SK-N-SH (cell line): Measurements from ENCODE around the gene MLANA. TPM values are rescaled to one million over a fixed set of nuclear protein-coding genes. Genes with fewer than 3 reads are reported as not detected.
"Not testable (repeated sequence)": the region's sequence is repeated elsewhere in the genome, so short reads cannot be mapped to it uniquely, and the experiment has no call there.

Experiments
- CTCF ChIA-PET: fragments of 300-600, 350-600 bp; formaldehyde crosslinking; extraction: SDS; loops from one replicate; lab custom pipeline; 2021; lab: Yijun Ruan, JAX
- POLR2A ChIA-PET: fragments of 350-600 bp; sonication (Branson Sonifier 250); formaldehyde crosslinking; extraction: SDS; loops from one replicate; lab custom pipeline; 2020; ENCODE audit warnings: antibody characterized with exemption, inconsistent platforms; lab: Yijun Ruan, JAX
- DNase-seq: peaks from one replicate; pipeline ENCODE4 v3.0.0; 2012
- H2AFZ ChIP-seq: fragments of 200-600 bp; sonication (generic); 2 replicates; pipeline ENCODE4 v1.8.1; 2016; ENCODE audit warnings: antibody characterized with exemption, mild to moderate bottlenecking, low read depth
- H3F3A ChIP-seq: fragments of 200-600 bp; sonication (generic); replicated peaks from 2 replicates; pipeline ENCODE3; 2016; ENCODE audit warnings: antibody characterized with exemption, mild to moderate bottlenecking; ENCODE audit not compliant: insufficient read depth
- H3K27ac ChIP-seq, 2 experiments: fragments of 200-500 bp in 1 of 2; fragments of 200-600 bp in 1 of 2; sonication (Bioruptor generic) in 1 of 2; sonication (generic), shearing (Covaris generic) in 1 of 2; 2 replicates each; pipeline versions ENCODE4 v1.5.1 to v1.6.1; 2014 to 2016; ENCODE audit warnings: low read depth in 2 of 2, inconsistent platforms in 1 of 2, low read length in 1 of 2, mild to moderate bottlenecking in 1 of 2, mixed read lengths in 1 of 2
- H3K27me3 ChIP-seq: fragments of 200-600 bp; sonication (generic), shearing (Covaris generic); 2 replicates; pipeline ENCODE4 v1.6.1; 2016; ENCODE audit warnings: mixed run types; ENCODE audit not compliant: insufficient read depth
- H3K36me3 ChIP-seq, 2 experiments: fragments of 200-500 bp in 1 of 2; fragments of 200-600 bp in 1 of 2; sonication (Bioruptor generic) in 1 of 2; sonication (generic) in 1 of 2; replicated peaks in 1 of 2; 2 replicates each; pipeline versions ENCODE3 to v1.5.1; 2014 to 2016; ENCODE audit warnings: low read length in 1 of 2, mild to moderate bottlenecking in 1 of 2; ENCODE audit not compliant: insufficient read depth in 2 of 2, control insufficient read depth in 1 of 2
- H3K4me1 ChIP-seq, 2 experiments: fragments of 200-500 bp in 1 of 2; fragments of 200-600 bp in 1 of 2; sonication (Bioruptor generic) in 1 of 2; sonication (generic), shearing (Covaris generic) in 1 of 2; 2 replicates each; pipeline versions ENCODE4 v1.5.1 to v1.6.1; 2014 to 2016; ENCODE audit warnings: low read depth in 1 of 2, low read length in 1 of 2, mixed run types in 1 of 2; ENCODE audit not compliant: insufficient read depth in 2 of 2, control insufficient read depth in 1 of 2
- H3K4me2 ChIP-seq: fragments of 200-600 bp; sonication (generic), shearing (Covaris generic); 2 replicates; pipeline ENCODE4 v1.6.1; 2017; ENCODE audit warnings: mixed run types
- H3K4me3 ChIP-seq, 2 experiments: fragments of 200-500 bp in 1 of 2; fragments of 200-600 bp in 1 of 2; sonication (Bioruptor generic) in 1 of 2; sonication (generic), shearing (Covaris generic) in 1 of 2; 2 replicates each; pipeline versions ENCODE4 v1.5.1 to v1.8.1; 2014 to 2016; ENCODE audit warnings: low read depth in 2 of 2, inconsistent platforms in 1 of 2, low read length in 1 of 2, mild to moderate bottlenecking in 1 of 2, mixed read lengths in 1 of 2, moderate library complexity in 1 of 2
- H3K79me2 ChIP-seq: fragments of 200-600 bp; sonication (generic); 2 replicates; pipeline ENCODE4 v1.8.1; 2017; ENCODE audit warnings: mild to moderate bottlenecking; ENCODE audit not compliant: insufficient read depth
- H3K9ac ChIP-seq: fragments of 200-600 bp; sonication (generic); 2 replicates; pipeline ENCODE4 v1.6.1; 2017; ENCODE audit warnings: mixed run types
- H3K9me2 ChIP-seq: fragments of 200-600 bp; sonication (generic); 2 replicates; pipeline ENCODE4 v1.6.1; 2017; ENCODE audit warnings: mixed run types
- H3K9me3 ChIP-seq: fragments of 200-600 bp; sonication (generic); 2 replicates; pipeline ENCODE4 v1.6.1; 2017; ENCODE audit warnings: mixed run types, mild to moderate bottlenecking, moderate library complexity
- H4K20me1 ChIP-seq: fragments of 200-600 bp; sonication (generic); 2 replicates; pipeline ENCODE4 v1.6.1; 2017; ENCODE audit warnings: mild to moderate bottlenecking, mixed run types; ENCODE audit not compliant: insufficient read depth
- EP300 ChIP-seq, 2 experiments: IDR thresholded peaks; 2 replicates each; pipeline versions ENCODE4 v1.4.0 to v1.6.1; 2012; ENCODE audit warnings: borderline replicate concordance in 1 of 2, low read depth in 1 of 2, low read length in 1 of 2
- GABPA ChIP-seq: IDR thresholded peaks from 2 replicates; pipeline ENCODE4 v1.4.0; 2012; ENCODE audit warnings: low read depth, mild to moderate bottlenecking
- MAX ChIP-seq: IDR thresholded peaks from 2 replicates; pipeline ENCODE4 v1.4.0; 2012; ENCODE audit warnings: low read depth
- POLR2AphosphoS5 ChIP-seq: IDR thresholded peaks from 2 replicates; pipeline ENCODE4 v1.6.1; 2012; ENCODE audit warnings: low read depth, low read length
- RFX5 ChIP-seq: IDR thresholded peaks from 2 replicates; pipeline ENCODE4 v1.6.1; 2012; ENCODE audit warnings: mild to moderate bottlenecking, improper control_type of control experiment, low read length
- SIN3A ChIP-seq: IDR thresholded peaks from 2 replicates; pipeline ENCODE4 v1.6.1; 2012; ENCODE audit warnings: low read depth, mild to moderate bottlenecking, low read length, moderate library complexity, borderline replicate concordance
- USF2 ChIP-seq: fragments of 150-350 bp; IDR thresholded peaks from 2 replicates; pipeline ENCODE4 v1.6.1; 2017; ENCODE audit warnings: antibody characterized with exemption, low read length, low read depth, borderline replicate concordance
- ZBTB33 ChIP-seq: IDR thresholded peaks from 2 replicates; pipeline ENCODE4 v1.4.0; 2012; ENCODE audit warnings: low read depth, borderline replicate concordance
- WGBS: methylation state at CpG from one replicate; pipeline ENCODE4 v1.1.6; 2017; ENCODE audit warnings: low lambda C conversion rate; 5-methylcytosine and 5-hydroxymethylcytosine counted together
- polyA plus RNA-seq, 3 experiments: library from polyadenylated mRNA; depleted of rRNA; stranded (reverse); fragments of >200 nt; gene quantifications; 2 replicates each; pipeline ENCODE4 v1.2.3, GENCODE V29; 2012

The MLANA gene
- polyA plus RNA-seq, 1 of the 3 experiments (the other 2 are of a cell fraction), result not detected

GRCh38 chr9:5879419-5880181 is 11.1 kb upstream of the MLANA start (continued):
- peak; percentile 73 for TF ChIP-seq MAX
- peak; percentile 56; the same call in 1 of the 2 replicates for TF ChIP-seq POLR2AphosphoS5
- peak; percentile 27 to 49; a peak in 1 of 4 replicates for TF ChIP-seq EP300 (IDR thresholded peaks at IDR 0.05; ENCODE audit: borderline replicate concordance in 1 of 2, low read depth in 1 of 2, low read length in 1 of 2)
- 0 out of 2 replicates have a peak, but pooled peaks have one; percentile 37 for TF ChIP-seq SIN3A
- TF ChIP-seq, all 33 proteins: peak for 12

- POLR2A ChIA-PET, H3K9me3 ChIP-seq, H2AFZ ChIP-seq, H3K36me3 ChIP-seq, H3K79me2 ChIP-seq, H3K4me2 ChIP-seq, DNase-seq, H3K9me2 ChIP-seq, H3K4me1 ChIP-seq, CTCF ChIA-PET, H3K9ac ChIP-seq, H4K20me1 ChIP-seq, H3K4me3 ChIP-seq, H3K27me3 ChIP-seq, H3K27ac ChIP-seq: not testable (repeated sequence)
- H3F3A ChIP-seq, result peaks cover 16% of the 10 kb centered on the region
- WGBS, result 94% methylated on average over 5 of the region's 5 CpGs
Measured at GRCh38 chr9:5882244-5883012, 8.3 kb upstream of the MLANA start.

GRCh38 chr9:5884191-5884590 is 6.5 kb upstream of the MLANA start:
- H3K4me2 ChIP-seq, result no peak overlapping the region
- no peak for DNase-seq
- CTCF ChIA-PET, result interaction anchor here (3.7 to 5.5 kb wide), 3 partner anchors 51 to 422 kb away, joined by 22 to 67 read pairs (median 61); partner anchors contain the start of gene ERMP1
- H3K9ac ChIP-seq, result no peak overlapping the region
- no peaks in the 10 kb centered on the region for H4K20me1 ChIP-seq
- peaks cover 0 to 3% of the 10 kb centered on the region in 2 experiments; a peak in 2 of 4 replicates for H3K4me1 ChIP-seq
- no peaks in the 10 kb centered on the region for H3K27me3 ChIP-seq
- H3K36me3 ChIP-seq, result no peaks in the 10 kb centered on the region
- no peaks in the 10 kb centered on the region for H3K9me2 ChIP-seq
- 88% methylated on average over 8 of the region's 9 CpGs for WGBS
- H3K4me3 ChIP-seq, result no peak overlapping the region
- no peak overlapping the region for H2AFZ ChIP-seq
- H3K27ac ChIP-seq, result no peak overlapping the region
- POLR2A ChIA-PET, result no interaction called here
- H3K79me2 ChIP-seq, result no peaks in the 10 kb centered on the region
- no peaks in the 10 kb centered on the region for H3K9me3 ChIP-seq
- TF ChIP-seq RFX5 (no peak), USF2 (no peak), GABPA (no peak), ZBTB33 (no peak)
- TF ChIP-seq, all 33 proteins: peak for 0
- peaks cover 11% of the 10 kb centered on the region for H3F3A ChIP-seq
